HG03196 (cell line): Measurements from ENCODE around the gene GDPGP1.
A peak's percentile ranks its signal among the peaks of the same experiment; 100 is the strongest.
"Not testable (repeated sequence)": the region's sequence is repeated elsewhere in the genome, so short reads cannot be mapped to it uniquely, and the experiment has no call there.

Source experiments
- ATAC-seq: cut with Tn5 transposase; IDR thresholded peaks from one replicate; pipeline ENCODE4 v1.9.1; 2021; ENCODE audit not compliant: unreplicated experiment

GDPGP1 gene

GRCh38 chr15:90259524-90259923 lies 25.5 kb downstream of the GDPGP1 start:
- peak; percentile 56 for ATAC-seq

- ATAC-seq = not testable (repeated sequence)
Measured at GRCh38 chr15:90260731-90261130, 26.7 kb downstream of the GDPGP1 start.

- ATAC-seq = no peak
Measured at GRCh38 chr15:90261811-90262210, 27.8 kb downstream of the GDPGP1 start.

GRCh38 chr15:90262426-90262825 lies 28.4 kb downstream of the GDPGP1 start:
- no peak for ATAC-seq

- ATAC-seq = no peak
Measured at GRCh38 chr15:90264671-90265070, 30.7 kb downstream of the GDPGP1 start.

GRCh38 chr15:90265271-90266060 lies 31.5 kb downstream of the GDPGP1 start, which contains the start of gene NGRN:
NGRN (plus strand) TSS chr15:90265672; CDS start chr15:90265713, 41 bp downstream.
- ATAC-seq = peak; percentile 83

GRCh38 chr15:90266061-90266431 lies 32.0 kb downstream of the GDPGP1 start:
- ATAC-seq = peak; percentile 8

- no peak for ATAC-seq
Measured at GRCh38 chr15:90266485-90266884, 32.5 kb downstream of the GDPGP1 start.

GRCh38 chr15:90268415-90268814 lies 34.4 kb downstream of the GDPGP1 start:
- ATAC-seq = no peak

- no peak for ATAC-seq
Measured at GRCh38 chr15:90270502-90271150, 36.6 kb downstream of the GDPGP1 start.

- ATAC-seq = no peak
Measured at GRCh38 chr15:90271459-90272166, 37.6 kb downstream of the GDPGP1 start.

- ATAC-seq = not testable (repeated sequence)
Measured at GRCh38 chr15:90278467-90278866, 44.5 kb downstream of the GDPGP1 start.

- not testable (repeated sequence) for ATAC-seq
Measured at GRCh38 chr15:90280743-90281142, 46.7 kb downstream of the GDPGP1 start.

- ATAC-seq = not testable (repeated sequence)
Measured at GRCh38 chr15:90281637-90282036, 47.6 kb downstream of the GDPGP1 start.

GRCh38 chr15:90286678-90287077 lies 52.7 kb downstream of the GDPGP1 start:
- ATAC-seq = no peak

- ATAC-seq = no peak
Measured at GRCh38 chr15:90287101-90287500, 53.1 kb downstream of the GDPGP1 start.

GRCh38 chr15:90287946-90288345 lies 53.9 kb downstream of the GDPGP1 start:
- no peak for ATAC-seq

GRCh38 chr15:90291679-90292356 lies 57.8 kb downstream of the GDPGP1 start:
- no peak for ATAC-seq

- not testable (repeated sequence) for ATAC-seq
Measured at GRCh38 chr15:90293040-90293810, 59.2 kb downstream of the GDPGP1 start.

GRCh38 chr15:90294159-90294558 lies 60.1 kb downstream of the GDPGP1 start:
- ATAC-seq = no peak
